Measurements from ENCODE around the gene ATRIP.
A peak's percentile ranks its signal among the peaks of the same experiment; 100 is the strongest.
"Not testable (repeated sequence)": the region's sequence is repeated elsewhere in the genome, so short reads cannot be mapped to it uniquely, and the experiment has no call there.

ATRIP gene

DNA sequence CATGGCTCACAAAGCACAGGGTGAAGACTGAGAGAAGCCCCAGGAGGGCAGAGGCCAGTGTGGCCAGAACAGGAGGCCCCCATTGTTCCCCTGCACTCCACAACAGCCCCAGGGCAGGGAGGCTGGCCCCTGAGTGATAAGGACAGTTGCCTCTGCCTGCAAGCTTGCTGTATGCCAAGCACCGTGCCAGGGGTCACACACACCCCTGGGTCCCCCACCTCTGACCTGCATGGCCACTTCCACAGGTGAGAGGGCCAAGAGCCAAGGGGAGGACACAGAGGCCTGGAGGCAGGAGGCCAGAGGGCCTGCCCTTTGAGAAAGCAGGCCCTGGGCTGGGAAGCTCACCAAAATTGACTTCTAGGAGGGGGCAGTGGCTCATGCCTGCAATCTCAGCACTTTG is 23.7 kb downstream of the ATRIP start:
- DNase-seq: no peak

GRCh38 chr3:48472673-48472922 is 26.1 kb downstream of the ATRIP start:
- DNase-seq: no peak

DNA sequence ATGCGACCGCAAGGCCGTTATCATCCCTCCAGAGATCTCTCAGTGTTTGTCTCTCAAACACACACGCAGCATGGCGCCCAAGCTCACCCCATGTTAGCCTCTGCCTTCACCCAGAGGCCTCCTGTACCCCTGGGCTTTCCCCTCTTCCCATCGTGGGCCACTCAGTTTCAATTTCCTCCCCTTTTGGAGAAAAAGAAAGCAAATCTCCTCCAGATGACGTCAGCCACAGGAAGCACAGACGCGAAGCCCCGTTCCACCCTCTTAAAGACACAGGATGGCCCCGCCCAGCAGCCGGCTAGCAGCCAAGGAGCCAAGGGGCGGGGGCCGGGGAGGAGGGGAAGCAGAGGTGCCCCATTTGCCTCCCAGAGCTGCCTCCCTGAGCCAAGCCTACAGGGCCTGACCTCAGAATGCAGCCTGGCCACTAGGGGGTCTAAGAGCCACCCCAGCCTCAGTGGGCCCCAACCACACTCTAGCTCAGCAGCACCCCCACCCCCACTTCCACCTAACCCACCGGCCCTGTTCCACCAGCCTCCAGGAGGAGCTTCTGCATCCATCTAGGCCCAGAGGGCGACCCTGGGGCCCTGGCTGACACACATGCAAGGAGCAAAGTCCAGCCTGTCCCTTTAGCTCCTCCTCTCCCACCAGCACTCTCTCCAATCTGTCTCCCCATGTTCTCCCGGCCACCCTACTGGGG is 26.5 kb downstream of the ATRIP start:
- DNase-seq: peak; percentile 93 to 96

GRCh38 chr3:48473617-48473952 is 27.0 kb downstream of the ATRIP start:
- no peak for DNase-seq

DNA sequence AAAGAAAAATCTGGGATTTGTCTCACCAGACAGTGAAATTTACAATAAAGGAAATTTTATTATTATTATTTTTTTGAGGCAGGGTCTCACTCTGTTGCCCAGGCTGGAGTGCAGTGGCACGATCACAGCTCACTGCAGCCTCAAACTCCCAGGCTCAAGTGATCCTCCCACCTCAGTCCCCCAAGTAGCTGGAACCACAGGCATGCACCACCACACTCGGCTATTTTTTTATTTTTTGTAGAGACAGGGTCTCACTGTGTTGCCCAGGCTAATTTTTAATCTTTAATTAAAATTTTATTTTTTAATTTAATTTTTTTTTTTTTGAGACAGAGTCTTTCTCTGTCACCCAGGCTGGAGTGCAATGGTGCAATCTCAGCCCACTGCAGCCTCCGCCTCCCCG is 27.5 kb downstream of the ATRIP start:
- not testable (repeated sequence) for DNase-seq

DNA sequence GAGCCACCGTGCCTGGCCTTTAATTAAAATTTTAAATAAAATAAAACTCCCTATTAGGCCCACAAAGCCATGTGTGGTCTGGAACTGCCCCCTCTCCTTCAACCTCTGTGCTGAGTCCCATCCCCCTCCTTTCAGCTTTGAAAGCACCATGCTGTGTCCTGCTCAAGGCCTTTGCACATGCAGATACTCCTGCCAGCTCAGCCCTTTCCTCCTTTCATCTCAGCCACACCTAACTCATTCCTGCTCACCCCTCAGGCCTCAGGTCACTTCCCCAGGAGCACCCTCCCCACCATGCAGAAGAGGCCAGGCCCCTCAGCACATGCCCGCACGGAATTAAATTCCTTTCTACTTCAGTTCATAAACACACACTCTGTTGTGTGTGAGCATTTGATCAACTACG is 28.1 kb downstream of the ATRIP start:
- DNase-seq: no peak

- DNase-seq: no peak
Observed at GRCh38 chr3:48475188-48475587, 28.7 kb downstream of the ATRIP start.

- DNase-seq: no peak
Observed at GRCh38 chr3:48476426-48477053, 30.0 kb downstream of the ATRIP start.

- no peak for DNase-seq
Observed at GRCh38 chr3:48477959-48478520, 31.5 kb downstream of the ATRIP start.

DNA sequence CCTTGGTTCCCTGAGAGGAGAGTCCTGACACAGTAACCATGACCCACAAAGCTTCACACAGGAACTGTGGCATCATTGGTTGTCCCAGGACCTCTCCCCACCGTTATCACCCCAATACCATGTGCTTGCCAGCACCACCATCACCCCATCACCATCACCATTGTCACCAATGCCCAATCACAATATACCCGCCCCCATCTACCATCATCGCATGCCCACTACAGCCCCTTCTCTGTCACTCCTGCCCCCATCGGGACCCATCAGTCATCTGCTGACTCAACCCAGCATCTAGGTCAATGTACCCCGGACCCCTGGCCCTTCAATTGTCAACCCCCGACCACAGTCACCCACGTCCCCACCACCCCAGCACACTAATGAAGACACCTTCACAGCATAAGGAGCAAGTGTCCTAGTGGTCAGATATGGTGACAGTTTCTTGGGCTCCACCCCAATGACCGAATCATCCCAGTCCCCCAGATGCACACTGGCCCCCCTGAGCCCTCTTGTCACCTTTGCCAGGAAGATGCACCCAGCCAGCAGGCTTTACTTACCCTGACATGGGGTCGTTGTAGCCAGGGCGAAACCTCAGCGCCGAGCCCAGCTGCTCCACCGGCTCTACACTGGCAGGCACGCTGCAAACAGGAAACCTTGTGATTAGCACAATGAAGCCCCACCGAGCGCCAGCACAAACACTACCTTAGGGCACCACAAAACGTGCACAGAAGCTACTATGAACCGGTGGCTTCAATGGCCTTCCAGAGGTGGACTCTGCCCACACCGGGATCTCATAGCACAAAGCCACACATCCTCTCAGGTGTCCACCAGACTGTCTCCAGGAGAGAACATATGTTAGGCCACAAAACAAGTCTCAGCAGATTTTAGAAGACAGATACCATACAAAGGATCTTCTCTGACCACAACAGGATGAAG is 32.4 kb downstream of the ATRIP start:
- DNase-seq: peak; percentile 33 to 47

GRCh38 chr3:48480891-48481290 is 34.4 kb downstream of the ATRIP start:
- DNase-seq: not testable (repeated sequence)

DNA sequence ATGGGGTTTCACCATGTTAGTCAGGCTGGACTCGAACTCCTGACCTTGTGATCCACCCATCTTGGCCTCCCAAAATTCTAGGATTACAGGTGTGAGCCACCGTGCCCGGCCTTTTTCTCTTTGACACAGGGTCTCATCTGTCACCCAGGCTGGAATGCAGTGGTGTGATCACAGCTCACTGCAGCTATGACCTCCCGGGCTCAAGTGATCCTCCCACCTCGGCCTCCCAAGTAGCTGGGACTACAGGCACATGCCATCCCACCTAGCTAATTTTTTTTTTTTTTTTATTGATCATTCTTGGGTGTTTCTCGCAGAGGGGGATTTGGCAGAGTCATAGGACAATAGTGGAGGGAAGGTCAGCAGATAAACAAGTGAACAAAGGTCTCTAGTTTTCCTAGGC is 36.3 kb downstream of the ATRIP start:
- DNase-seq: not testable (repeated sequence)

- no peak for DNase-seq
Observed at GRCh38 chr3:48486952-48487351, 40.4 kb downstream of the ATRIP start.

GRCh38 chr3:48492461-48493202 is 46.1 kb downstream of the ATRIP start:
- DNase-seq: no peak

DNA sequence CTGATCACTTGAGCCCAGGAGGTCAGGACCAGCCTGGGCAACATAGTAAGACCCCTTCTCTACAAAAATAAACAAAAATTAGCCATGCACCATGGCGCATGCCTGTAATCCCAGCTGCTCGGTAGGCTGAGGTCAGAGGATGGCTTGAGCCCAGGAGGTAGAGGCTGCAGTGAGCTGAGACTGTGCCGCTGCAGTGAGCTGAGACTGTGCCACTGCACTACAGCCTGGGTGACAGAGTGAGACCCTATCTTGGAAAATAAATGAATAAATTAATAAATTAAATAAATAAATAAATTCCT is 46.6 kb downstream of the ATRIP start:
- DNase-seq: no peak

GRCh38 chr3:48500656-48501055 is 54.1 kb downstream of the ATRIP start:
- no peak for DNase-seq

- no peak for DNase-seq
Observed at GRCh38 chr3:48501196-48501595, 54.7 kb downstream of the ATRIP start.

DNA sequence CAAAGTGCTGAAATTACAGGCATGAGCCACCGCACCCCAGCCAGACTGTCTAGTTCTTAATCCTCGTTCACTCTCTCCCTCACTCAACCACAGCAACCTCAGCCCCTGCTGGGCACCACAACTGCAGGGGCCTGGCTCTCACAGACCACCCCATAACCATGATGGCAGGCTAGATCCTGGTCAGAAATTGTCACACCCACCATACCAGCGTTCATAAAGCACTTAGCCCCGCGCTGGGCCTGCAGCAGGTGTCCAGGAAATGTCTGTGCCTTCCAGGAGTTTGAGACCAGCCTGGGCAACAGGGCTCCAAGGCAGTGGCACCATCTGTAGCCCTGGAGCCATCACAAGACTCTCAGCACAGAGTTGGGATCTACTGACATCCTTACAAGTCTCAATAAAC is 55.6 kb downstream of the ATRIP start:
- no peak for DNase-seq

- no peak for DNase-seq
Observed at GRCh38 chr3:48502728-48503168, 56.2 kb downstream of the ATRIP start.

DNA sequence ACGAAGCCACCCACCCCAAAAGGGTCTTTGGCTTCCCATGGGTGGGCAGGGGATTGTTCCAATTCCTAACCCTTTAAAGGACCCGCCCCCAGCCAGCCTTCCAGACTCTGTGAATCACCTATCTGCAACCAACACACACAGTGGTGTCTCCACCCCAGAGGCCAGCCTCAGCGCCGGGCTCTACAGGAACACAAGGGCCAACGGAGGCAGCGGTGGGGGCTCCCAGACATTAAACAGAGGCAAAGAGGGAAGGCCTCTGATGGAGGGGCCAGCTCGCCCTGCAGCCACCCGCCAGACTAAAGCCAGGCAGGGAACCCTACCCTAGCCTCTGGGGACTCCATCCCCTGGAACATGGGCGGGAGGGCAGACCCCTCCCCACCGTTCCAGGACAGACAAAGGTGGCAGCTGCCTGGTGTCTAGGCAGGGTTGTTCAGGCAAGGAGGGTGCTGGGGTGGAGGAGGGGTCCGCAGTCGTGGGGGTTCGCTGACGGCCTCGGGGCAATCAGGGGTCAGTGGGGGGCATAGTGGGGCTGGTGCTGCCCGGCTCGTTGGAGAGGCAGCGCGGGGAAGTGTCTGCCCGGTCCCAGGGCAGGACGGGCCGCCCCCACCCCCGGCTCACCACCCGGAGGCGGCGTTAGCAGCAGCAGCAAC is 57.0 kb downstream of the ATRIP start:
- no peak for DNase-seq

- DNase-seq: peak; percentile 33 to 50
Observed at GRCh38 chr3:48504051-48504946, 57.8 kb downstream of the ATRIP start, which contains the start of gene SHISA5. SHISA5 (minus strand) TSS chr3:48504174; CDS start chr3:48504094, 80 bp downstream.

All from activated CD4-positive, alpha-beta T cell treated with anti-CD3 and anti-CD28 coated beads for 4 hours (primary cell).